Measurements from ENCODE around the gene FSD2. TPM values are rescaled to one million over a fixed set of nuclear protein-coding genes. Genes with fewer than 3 reads are reported as not detected.

FSD2 gene
- not detected for total RNA-seq

- ChIA-PET POLR2A (interaction anchor here (0.7 kb wide), 1 partner anchor 261 kb away, joined by 5 read pairs; no protein-coding TSS in a partner anchor), CTCF (no interaction called here)
These were observed at the start of gene FSD2 for GRCh38 chr15:82805994-82806406. TSS of gene FSD2 (minus strand) at chr15:82806069. CDS start at chr15:82787390, 18,679 bp downstream.

- POLR2A ChIA-PET, result no interaction called here
These were observed 48.7 kb upstream of the FSD2 start for GRCh38 chr15:82854554-82854953.

GRCh38 chr15:82852941-82853561 is 47.2 kb upstream of the FSD2 start:
- ChIA-PET CTCF (no interaction called here), POLR2A (no interaction called here)

More at GRCh38 chr15:82854554-82854953, 48.7 kb upstream of the FSD2 start:
- CTCF ChIA-PET, result no interaction called here

GRCh38 chr15:82851981-82852511 is 46.2 kb upstream of the FSD2 start:
- POLR2A ChIA-PET, result no interaction called here
- CTCF ChIA-PET, result no interaction called here

GRCh38 chr15:82851306-82851850 is 45.5 kb upstream of the FSD2 start:
- ChIA-PET POLR2A (no interaction called here), CTCF (interaction anchor here (1.1 kb wide), 1 partner anchor 21 kb away, joined by 3 read pairs; no protein-coding TSS in a partner anchor)

- CTCF ChIA-PET, result interaction anchor here (1.1 to 1.6 kb wide), 2 partner anchors 21 to 149 kb away, joined by 3 to 9 read pairs; no protein-coding TSS in a partner anchor
- POLR2A ChIA-PET, result no interaction called here
These were observed 44.9 kb upstream of the FSD2 start for GRCh38 chr15:82850731-82851130.

- ChIA-PET POLR2A (no interaction called here), CTCF (interaction anchor here (1.0 to 1.6 kb wide), 4 partner anchors 15 to 150 kb away, joined by 3 to 9 read pairs (median 4); no protein-coding TSS in a partner anchor)
These were observed 44.0 kb upstream of the FSD2 start for GRCh38 chr15:82849556-82850512.

GRCh38 chr15:82848241-82848993 is 42.5 kb upstream of the FSD2 start:
- POLR2A ChIA-PET, result no interaction called here
- CTCF ChIA-PET, result interaction anchor here (1.3 to 1.5 kb wide), 2 partner anchors 16 to 29 kb away, joined by 3 to 4 read pairs; no protein-coding TSS in a partner anchor

- ChIA-PET POLR2A (no interaction called here), CTCF (no interaction called here)
These were observed 41.8 kb upstream of the FSD2 start for GRCh38 chr15:82847703-82848102.

- POLR2A ChIA-PET, result no interaction called here
- CTCF ChIA-PET, result no interaction called here
These were observed 40.8 kb upstream of the FSD2 start for GRCh38 chr15:82846621-82847020.

- POLR2A ChIA-PET, result no interaction called here
- CTCF ChIA-PET, result no interaction called here
These were observed 39.8 kb upstream of the FSD2 start for GRCh38 chr15:82845686-82846085.

GRCh38 chr15:82843566-82843965 is 37.7 kb upstream of the FSD2 start:
- ChIA-PET CTCF (no interaction called here), POLR2A (no interaction called here)

GRCh38 chr15:82840166-82840565 is 34.3 kb upstream of the FSD2 start:
- CTCF ChIA-PET, result no interaction called here
- POLR2A ChIA-PET, result no interaction called here

- ChIA-PET CTCF (interaction anchor here (1.2 kb wide), 1 partner anchor 161 kb away, joined by 3 read pairs; no protein-coding TSS in a partner anchor), POLR2A (no interaction called here)
These were observed 33.3 kb upstream of the FSD2 start for GRCh38 chr15:82839136-82839535.

- POLR2A ChIA-PET, result no interaction called here
- CTCF ChIA-PET, result interaction anchor here (1.2 kb wide), 1 partner anchor 162 kb away, joined by 3 read pairs; no protein-coding TSS in a partner anchor
These were observed 32.3 kb upstream of the FSD2 start for GRCh38 chr15:82838096-82838735.

- POLR2A ChIA-PET, result no interaction called here
- CTCF ChIA-PET, result no interaction called here
These were observed 29.6 kb upstream of the FSD2 start for GRCh38 chr15:82835391-82835917.

GRCh38 chr15:82833362-82833682 is 27.5 kb upstream of the FSD2 start:
- ChIA-PET POLR2A (interaction anchor here (1.7 kb wide), 1 partner anchor 23 kb away, joined by 12 read pairs; the partner anchor contains the start of gene WHAMM), CTCF (interaction anchor here (0.8 kb wide), 1 partner anchor 23 kb away, joined by 4 read pairs; no protein-coding TSS in a partner anchor)

GRCh38 chr15:82832601-82833361 is 26.9 kb upstream of the FSD2 start:
- ChIA-PET POLR2A (interaction anchor here (0.7 to 1.7 kb wide), 2 partner anchors 22 to 153 kb away, joined by 3 to 12 read pairs; partner anchors contain the start of gene WHAMM), CTCF (interaction anchor here (0.8 to 0.9 kb wide), 2 partner anchors 22 to 167 kb away, joined by 3 to 4 read pairs; no protein-coding TSS in a partner anchor)
